ENCODE data around the gene COL21A1.

- TF ChIP-seq POLR2AphosphoS5 (IDR thresholded peaks at IDR 0.05) (no peak), CTCF (IDR thresholded peaks at IDR 0.05) (no peak)
Measured at GRCh38 chr6:56048601-56049000, 198.8 kb downstream of the COL21A1 start.

All from breast epithelium (tissue), 3 donors.